Measurements from ENCODE around the gene DIABLO. TPM values are rescaled to one million over a fixed set of nuclear protein-coding genes. Genes with fewer than 3 reads are reported as not detected.

The DIABLO gene
- total and polyA plus RNA-seq, 4 donors: 37.5 to 46.8 (median 42.3) TPM

GRCh38 chr12:122189626-122190475 is 36.0 kb downstream of the DIABLO start:
- no peaks in the 10 kb centered on the region for H3K4me1 ChIP-seq (ENCODE audit: control insufficient read depth in 5 of 5, insufficient read depth in 5 of 5, low read length in 5 of 5)
- no peak for DNase-seq
- no peaks in the 10 kb centered on the region for H3K36me3 ChIP-seq (ENCODE audit: control insufficient read depth in 4 of 4, insufficient read depth in 4 of 4, low read length in 4 of 4)
- no peak for TF ChIP-seq CTCF (IDR thresholded peaks at IDR 0.05; ENCODE audit: control extremely low read depth, extremely low read depth)
- no peaks in the 10 kb centered on the region for H3K9me3 ChIP-seq (ENCODE audit: control insufficient read depth in 4 of 4, insufficient read depth in 3 of 4, low read length in 3 of 4)
- H3K27me3 ChIP-seq (ENCODE audit: control insufficient read depth in 3 of 3, insufficient read depth in 3 of 3, low read length in 2 of 3): no peaks in the 10 kb centered on the region
- no peak overlapping the region for H3K27ac ChIP-seq (ENCODE audit: low read depth in 1 of 2, low read length in 1 of 2)
- no peak overlapping the region for H3K9ac ChIP-seq (ENCODE audit: insufficient read depth in 1 of 2, low read length in 2 of 2)
- ATAC-seq (ENCODE audit: insufficient read depth, low FRiP score): no peak
- WGBS, 2 donors: 86 to 92% methylated on average over 34 of the region's 34 CpGs
- H3K4me3 ChIP-seq: no peak overlapping the region

GRCh38 chr12:122187466-122187865 is 38.4 kb downstream of the DIABLO start:
- ATAC-seq (ENCODE audit: insufficient read depth, low FRiP score): no peak
- Histone ChIP-seq H3K27ac (ENCODE audit: low read depth in 1 of 2, low read length in 1 of 2) (no peak overlapping the region), H3K27me3 (ENCODE audit: control insufficient read depth in 3 of 3, insufficient read depth in 3 of 3, low read length in 2 of 3) (peaks cover 0 to 2% (median 0%) of the 10 kb centered on the region in 3 donors), H3K9me3 (ENCODE audit: control insufficient read depth in 4 of 4, insufficient read depth in 3 of 4, low read length in 3 of 4) (no peaks in the 10 kb centered on the region), H3K36me3 (ENCODE audit: control insufficient read depth in 4 of 4, insufficient read depth in 4 of 4, low read length in 4 of 4) (no peaks in the 10 kb centered on the region), H3K4me3 (no peak overlapping the region), H3K9ac (ENCODE audit: insufficient read depth in 1 of 2, low read length in 2 of 2) (no peak overlapping the region), H3K4me1 (ENCODE audit: control insufficient read depth in 5 of 5, insufficient read depth in 5 of 5, low read length in 5 of 5) (peaks cover 0 to 5% (median 0%) of the 10 kb centered on the region in 5 donors)
- TF ChIP-seq CTCF (IDR thresholded peaks at IDR 0.05; ENCODE audit: control extremely low read depth, extremely low read depth): no peak
- WGBS, 2 donors: 77 to 91% methylated on average over 12 of the region's 12 CpGs
- DNase-seq: no peak

GRCh38 chr12:122185494-122186082 is 40.3 kb downstream of the DIABLO start:
- no peak for ATAC-seq (ENCODE audit: insufficient read depth, low FRiP score)
- no peak for DNase-seq
- WGBS, 2 donors: 88% methylated on average over 10 of the region's 10 CpGs

More at GRCh38 chr12:122185494-122186082, 40.3 kb downstream of the DIABLO start:
- H3K27me3 ChIP-seq (ENCODE audit: control insufficient read depth in 3 of 3, insufficient read depth in 3 of 3, low read length in 2 of 3): peaks cover 0 to 2% (median 0%) of the 10 kb centered on the region in 3 donors
- peaks cover 0 to 5% (median 0%) of the 10 kb centered on the region in 5 donors for H3K4me1 ChIP-seq (ENCODE audit: control insufficient read depth in 5 of 5, insufficient read depth in 5 of 5, low read length in 5 of 5)
- no peak overlapping the region for H3K27ac ChIP-seq (ENCODE audit: low read depth in 1 of 2, low read length in 1 of 2)
- H3K9ac ChIP-seq (ENCODE audit: insufficient read depth in 1 of 2, low read length in 2 of 2): no peak overlapping the region
- H3K4me3 ChIP-seq: no peak overlapping the region
- H3K36me3 ChIP-seq (ENCODE audit: control insufficient read depth in 4 of 4, insufficient read depth in 4 of 4, low read length in 4 of 4): no peaks in the 10 kb centered on the region
- no peak for TF ChIP-seq CTCF (IDR thresholded peaks at IDR 0.05; ENCODE audit: control extremely low read depth, extremely low read depth)
- H3K9me3 ChIP-seq (ENCODE audit: control insufficient read depth in 4 of 4, insufficient read depth in 3 of 4, low read length in 3 of 4): no peaks in the 10 kb centered on the region
